H1 (cell line): ENCODE data around the gene ZNF318.

Source experiments
- BCL11A ChIP-seq, 2 experiments: IDR thresholded peaks; one replicate each; pipeline ENCODE4 v1.6.1; 2011; ENCODE audit warnings: low read depth in 2 of 2, low read length in 2 of 2, mild to moderate bottlenecking in 2 of 2
- CTCF ChIP-seq, 3 experiments: IDR thresholded peaks; 1 replicate in 2 of 3; 2 replicates in 1 of 3; pipeline versions ENCODE4 v1.5.1 to v1.6.1; 2011; ENCODE audit warnings: low read length in 3 of 3, mild to moderate bottlenecking in 3 of 3, inconsistent platforms in 2 of 3, low read depth in 1 of 3, moderate library complexity in 1 of 3; ENCODE audit not compliant: insufficient read depth in 1 of 3; ENCODE audit errors: control extremely low read depth in 1 of 3
- EZH2 ChIP-seq: fragments of 200-600 bp; sonication (generic); IDR thresholded peaks from 2 replicates; pipeline ENCODE4 v1.7.1; 2012; ENCODE audit warnings: low read depth, mild to moderate bottlenecking, moderate library complexity, low read length, inconsistent platforms; ENCODE audit not compliant: severe bottlenecking
- JUND ChIP-seq: IDR thresholded peaks from 2 replicates; pipeline ENCODE4 v1.6.1; 2011; ENCODE audit warnings: mild to moderate bottlenecking, improper control_type of control experiment, low read length
- MAFK ChIP-seq: IDR thresholded peaks from 2 replicates; pipeline ENCODE4 v1.6.1; 2012; ENCODE audit warnings: low read depth, mild to moderate bottlenecking, improper control_type of control experiment, low read length
- POLR2A ChIP-seq, 2 experiments: IDR thresholded peaks; 1 replicate in 1 of 2; 2 replicates in 1 of 2; pipeline ENCODE4 v1.6.1; 2011; ENCODE audit warnings: low read depth in 2 of 2, low read length in 2 of 2, mild to moderate bottlenecking in 2 of 2; ENCODE audit errors: control extremely low read depth in 1 of 2
- POLR2AphosphoS5 ChIP-seq: IDR thresholded peaks from 2 replicates; pipeline ENCODE4 v1.6.1; 2011; ENCODE audit warnings: low read depth, low read length
- RFX5 ChIP-seq: IDR thresholded peaks from 2 replicates; pipeline ENCODE4 v1.6.1; 2011; ENCODE audit warnings: low read depth, low read length, improper control_type of control experiment, borderline replicate concordance
- TBP ChIP-seq: IDR thresholded peaks from 2 replicates; pipeline ENCODE4 v1.6.1; 2011; ENCODE audit warnings: low read depth, low read length, improper control_type of control experiment
- TCF12 ChIP-seq: IDR thresholded peaks from 2 replicates; pipeline ENCODE4 v1.6.1; 2011; ENCODE audit warnings: low read depth, mild to moderate bottlenecking, low read length

- no peak for TF ChIP-seq CTCF (IDR thresholded peaks at IDR 0.05; ENCODE audit: control extremely low read depth in 1 of 3, insufficient read depth in 1 of 3, low read depth in 1 of 3, low read length in 3 of 3)
- no peak for TF ChIP-seq RFX5
- no peak for TF ChIP-seq JUND
- TF ChIP-seq BCL11A (IDR thresholded peaks at IDR 0.05; ENCODE audit: low read depth in 2 of 2, low read length in 2 of 2): no peak
- no peak for TF ChIP-seq TCF12
- TF ChIP-seq MAFK: no peak
- no peak for TF ChIP-seq EZH2
- no peak for TF ChIP-seq POLR2A (IDR thresholded peaks at IDR 0.05; ENCODE audit: control extremely low read depth in 1 of 2, low read depth in 2 of 2, low read length in 2 of 2)
- no peak for TF ChIP-seq TBP
- no peak for TF ChIP-seq POLR2AphosphoS5
These were observed 76.6 kb downstream of the ZNF318 start for GRCh38 chr6:43292763-43293318.
